Activated CD8-positive, alpha-beta memory T cell treated with anti-CD3 and anti-CD28 coated beads for 4 hours (primary cell): Measurements from ENCODE around the gene HMG20A.

Experiments used
- DNase-seq, 2 donors: peaks; one replicate each; pipeline ENCODE4 v3.0.0-alpha.2; 2020; ENCODE audit warnings: low read depth in 2 of 2

Gene HMG20A

GRCh38 chr15:77476995-77477394 lies 56.3 kb downstream of the HMG20A start:
- no peak for DNase-seq

GRCh38 chr15:77478051-77478450 lies 57.4 kb downstream of the HMG20A start:
- no peak for DNase-seq

- DNase-seq: no peak
Measured at GRCh38 chr15:77479015-77479414, 58.3 kb downstream of the HMG20A start.

- DNase-seq: no peak
Measured at GRCh38 chr15:77480859-77481633, 60.4 kb downstream of the HMG20A start.

- no peak for DNase-seq
Measured at GRCh38 chr15:77481670-77482069, 61.0 kb downstream of the HMG20A start.

GRCh38 chr15:77482570-77482969 lies 61.9 kb downstream of the HMG20A start:
- DNase-seq: no peak

- DNase-seq: no peak
Measured at GRCh38 chr15:77483425-77484140, 62.9 kb downstream of the HMG20A start.

DNA sequence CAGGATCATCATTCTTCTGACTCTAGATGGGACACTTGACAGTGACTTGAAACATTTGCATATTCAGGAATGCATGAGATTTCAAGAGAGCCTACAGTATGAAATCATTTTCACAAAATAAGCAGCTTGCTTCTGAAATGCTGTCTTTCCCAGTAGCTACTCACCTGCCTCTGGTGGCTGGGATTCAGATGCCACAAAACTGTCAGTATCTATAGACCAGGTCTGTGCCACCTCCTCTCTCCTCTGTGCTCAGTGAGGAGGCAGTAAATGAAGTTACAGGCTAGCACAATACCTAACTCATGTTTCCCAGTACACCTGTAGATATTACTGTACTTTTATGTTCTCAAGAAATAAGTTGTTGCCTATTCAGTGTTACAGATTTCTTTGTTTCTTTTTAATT lies 64.3 kb downstream of the HMG20A start:
- DNase-seq: no peak

DNA sequence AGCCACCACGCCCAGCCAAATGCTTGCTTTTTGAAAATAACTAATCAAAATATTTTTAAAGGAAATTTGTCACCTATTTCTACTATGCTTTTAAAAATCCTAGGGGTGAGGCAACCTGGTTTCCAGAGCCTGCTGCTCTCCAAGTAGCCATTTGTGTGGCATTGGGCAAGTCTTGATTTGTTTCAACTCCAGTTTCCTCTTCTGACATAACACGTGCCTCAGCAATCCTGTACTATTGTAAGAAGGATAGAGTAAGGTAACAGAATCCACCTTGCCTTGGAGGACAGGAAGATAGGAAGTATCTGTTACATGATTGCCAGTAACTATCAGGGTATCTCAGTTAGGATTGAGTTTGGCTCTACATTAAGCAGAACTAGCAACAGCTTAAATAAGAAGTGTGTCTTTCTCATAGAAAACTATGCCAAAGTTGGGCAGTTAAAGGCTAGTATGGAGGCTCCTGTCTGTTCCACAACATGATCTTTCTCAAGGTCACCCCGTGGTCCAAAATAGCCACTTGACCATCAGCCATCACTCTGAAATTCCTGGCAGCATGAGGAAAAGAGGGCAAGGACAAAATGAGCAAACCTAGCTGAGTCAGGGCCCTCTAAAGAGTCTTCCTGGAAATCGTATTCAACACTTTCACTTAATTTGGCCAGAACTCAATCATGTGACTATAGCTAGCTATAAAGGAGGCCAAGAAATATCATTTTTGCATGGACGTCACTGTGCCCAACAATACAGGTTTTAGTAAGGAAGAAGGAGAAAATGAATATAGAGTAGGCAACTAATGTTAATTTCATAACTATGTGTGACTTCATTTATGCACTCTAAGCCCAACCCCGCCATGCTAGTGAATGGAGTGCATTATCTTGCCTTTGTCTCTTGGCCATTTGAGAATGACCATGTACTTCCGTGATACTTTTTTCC lies 66.1 kb downstream of the HMG20A start:
- no peak for DNase-seq

- no peak for DNase-seq
Measured at GRCh38 chr15:77487469-77487842, 66.8 kb downstream of the HMG20A start.

GRCh38 chr15:77487888-77488287 lies 67.2 kb downstream of the HMG20A start:
- DNase-seq: no peak

- no peak for DNase-seq
Measured at GRCh38 chr15:77489647-77490046, 69.0 kb downstream of the HMG20A start.

GRCh38 chr15:77493324-77493907 lies 72.7 kb downstream of the HMG20A start:
- DNase-seq: no peak

DNA sequence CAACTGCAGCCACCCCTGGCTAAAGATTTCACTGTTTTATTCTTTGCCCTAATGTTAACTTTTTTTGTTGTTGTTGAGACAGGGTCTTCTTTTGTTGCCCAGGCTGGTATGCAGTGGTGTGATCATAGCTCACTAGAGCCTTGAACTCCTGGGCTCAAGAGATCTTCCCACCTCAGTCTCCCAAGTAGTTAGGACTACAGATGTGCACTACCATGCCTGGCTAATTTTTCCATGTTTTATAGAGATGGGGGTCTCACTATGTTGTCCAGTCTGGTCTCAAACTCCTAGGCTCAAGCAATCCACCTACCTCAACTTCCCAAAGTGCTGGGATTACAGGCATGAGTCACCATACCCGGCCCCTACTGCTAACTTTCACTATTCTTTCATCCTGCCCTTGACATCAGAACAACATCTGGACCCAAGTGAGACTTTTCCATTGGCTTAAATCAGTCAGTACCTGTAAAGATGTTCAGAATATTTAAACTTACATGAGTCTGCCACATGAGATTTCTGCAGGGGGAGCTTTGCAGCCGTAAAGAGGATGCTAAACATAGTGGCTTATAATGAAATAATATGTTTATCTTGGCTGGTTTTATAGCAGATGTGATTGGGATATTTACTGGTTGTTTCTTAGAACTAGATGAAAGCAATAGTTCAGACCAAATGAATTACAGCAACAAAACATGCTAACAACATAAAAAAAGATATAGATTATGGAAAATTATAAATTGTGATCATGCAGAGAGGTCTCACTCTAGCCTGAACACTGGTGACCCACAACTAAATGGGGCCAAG lies 73.6 kb downstream of the HMG20A start:
- DNase-seq: no peak

- no peak for DNase-seq
Measured at GRCh38 chr15:77494964-77495363, 74.3 kb downstream of the HMG20A start.

GRCh38 chr15:77495838-77496596 lies 75.3 kb downstream of the HMG20A start:
- DNase-seq: no peak

- peak; percentile 28 to 43 for DNase-seq
Measured at GRCh38 chr15:77496715-77497109, 76.0 kb downstream of the HMG20A start.

DNA sequence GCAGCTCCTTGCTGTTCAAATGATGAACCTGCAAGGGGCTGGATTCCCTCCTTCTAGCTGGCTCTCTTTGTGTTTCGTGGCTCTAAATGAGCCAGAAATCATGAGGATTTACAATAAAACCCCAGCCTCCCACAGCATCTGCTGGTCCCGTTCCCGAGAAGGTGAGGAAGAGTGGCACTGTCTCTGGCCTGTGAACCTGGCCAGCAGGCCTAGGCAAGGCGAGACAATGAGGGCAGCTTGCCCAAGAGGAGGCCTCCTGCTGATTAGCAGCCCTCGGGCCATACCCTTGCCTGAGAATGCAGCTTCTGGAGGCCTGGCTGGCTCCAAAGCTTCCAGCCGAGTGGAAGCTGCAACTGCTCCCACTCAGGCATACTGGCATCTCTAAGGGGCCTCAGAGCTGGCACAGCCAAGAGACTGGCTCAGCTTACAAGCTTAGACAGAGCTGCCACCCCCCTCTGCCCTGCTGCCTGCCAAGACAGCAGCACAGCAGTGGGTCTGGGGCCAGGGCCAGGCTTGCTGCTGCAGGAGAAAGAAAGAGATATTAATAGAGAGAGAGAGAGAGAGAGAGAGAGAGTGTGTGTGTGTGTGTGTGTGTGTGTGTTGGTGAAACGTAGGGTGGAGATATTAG lies 76.5 kb downstream of the HMG20A start:
- no peak for DNase-seq

DNA sequence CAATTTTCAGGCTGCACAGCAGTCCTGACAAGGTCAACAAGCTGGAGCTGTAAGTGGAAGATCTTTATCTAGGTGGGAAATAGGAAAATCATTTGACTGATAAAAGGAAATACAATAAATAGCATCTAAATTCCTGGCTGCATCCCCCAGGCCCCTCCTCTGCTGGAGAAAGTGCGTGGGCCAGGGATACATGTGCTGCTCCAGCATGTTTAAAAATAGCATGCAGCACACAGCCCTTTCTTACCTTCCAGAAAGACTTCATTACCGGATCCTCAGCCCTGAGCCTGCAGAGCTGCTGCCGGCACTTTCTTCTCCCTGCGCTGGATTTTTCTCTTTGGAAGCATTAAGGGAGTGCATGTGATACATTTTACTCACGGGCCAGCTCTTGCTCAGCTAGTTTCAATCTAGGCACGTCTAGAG lies 77.3 kb downstream of the HMG20A start:
- DNase-seq: no peak
